Measurements from ENCODE around the gene ZC3H13.
A peak's percentile ranks its signal among the peaks of the same experiment; 100 is the strongest.
"Not testable (repeated sequence)": the region's sequence is repeated elsewhere in the genome, so short reads cannot be mapped to it uniquely, and the experiment has no call there.

Gene ZC3H13

GRCh38 chr13:46004491-46004890 is 48.1 kb downstream of the ZC3H13 start:
- no peak for DNase-seq

GRCh38 chr13:45996631-45997030 is 55.9 kb downstream of the ZC3H13 start:
- no peak for DNase-seq

- DNase-seq: no peak
These were observed 57.3 kb downstream of the ZC3H13 start for GRCh38 chr13:45995245-45995644.

GRCh38 chr13:45994752-45995151 is 57.8 kb downstream of the ZC3H13 start:
- DNase-seq: no peak

DNA sequence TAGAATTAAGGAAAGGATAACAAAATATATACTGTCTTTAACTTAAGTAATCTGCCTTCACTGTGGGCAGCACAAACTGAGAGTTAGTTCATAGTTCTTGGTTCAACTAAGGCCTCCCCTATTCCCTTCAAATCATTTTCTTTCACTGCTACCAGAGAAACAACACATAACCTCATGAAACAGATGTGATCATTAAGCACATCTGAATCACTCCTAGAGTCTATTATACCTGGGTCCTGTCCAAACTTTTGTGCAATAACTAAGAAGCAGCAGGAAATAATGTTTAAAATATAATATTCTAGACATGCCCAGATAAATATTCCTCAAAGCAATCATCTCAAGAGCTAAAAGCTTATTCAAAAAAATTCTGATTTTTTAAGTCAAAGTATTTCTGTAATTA is 62.9 kb downstream of the ZC3H13 start:
- no peak for DNase-seq

- DNase-seq: not testable (repeated sequence)
These were observed 71.4 kb downstream of the ZC3H13 start for GRCh38 chr13:45981127-45981526.

GRCh38 chr13:45975337-45975736 is 77.2 kb downstream of the ZC3H13 start:
- DNase-seq: no peak

GRCh38 chr13:45974500-45974899 is 78.0 kb downstream of the ZC3H13 start:
- no peak for DNase-seq

- no peak for DNase-seq
These were observed 85.0 kb downstream of the ZC3H13 start for GRCh38 chr13:45967589-45967988.

DNA sequence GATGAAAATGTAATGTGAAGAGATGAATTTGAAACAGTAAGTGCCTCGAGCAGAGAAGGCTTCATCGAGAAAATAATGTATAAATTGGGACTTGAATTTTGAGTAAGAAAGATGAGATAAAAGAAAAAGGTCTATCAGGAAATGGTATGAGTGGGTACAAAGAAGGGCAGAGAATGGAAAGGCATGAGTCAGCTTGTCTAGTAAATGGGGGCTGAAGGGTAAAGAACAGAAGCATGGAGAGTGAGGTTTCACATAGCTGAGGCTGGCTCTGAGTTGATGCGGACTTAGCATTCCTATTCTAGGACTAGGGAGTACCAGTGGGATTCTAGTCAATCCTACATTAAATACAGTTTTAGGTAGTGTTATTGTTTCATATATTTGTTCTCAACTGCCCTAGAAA is 85.8 kb downstream of the ZC3H13 start:
- no peak for DNase-seq

DNA sequence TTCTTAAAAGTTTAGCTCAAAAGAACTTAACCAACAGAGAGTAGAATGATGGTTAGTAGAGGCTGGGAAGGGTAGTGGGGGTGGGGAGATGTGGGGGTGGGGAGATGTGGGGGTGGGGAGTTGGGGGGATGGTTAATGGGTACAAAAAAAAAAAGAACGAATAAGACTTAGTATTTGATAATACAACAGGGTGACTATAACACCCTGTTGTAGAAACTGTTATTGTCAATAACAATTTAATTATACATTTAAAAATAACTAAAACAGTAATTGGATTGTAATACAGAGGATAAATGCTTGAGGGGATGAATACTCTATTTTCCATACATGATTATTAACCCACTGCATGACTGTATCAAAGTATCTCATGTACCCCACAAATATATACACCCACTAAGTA is 91.1 kb downstream of the ZC3H13 start:
- no peak for DNase-seq

- DNase-seq: no peak
These were observed 97.4 kb downstream of the ZC3H13 start for GRCh38 chr13:45954836-45955800.

DNA sequence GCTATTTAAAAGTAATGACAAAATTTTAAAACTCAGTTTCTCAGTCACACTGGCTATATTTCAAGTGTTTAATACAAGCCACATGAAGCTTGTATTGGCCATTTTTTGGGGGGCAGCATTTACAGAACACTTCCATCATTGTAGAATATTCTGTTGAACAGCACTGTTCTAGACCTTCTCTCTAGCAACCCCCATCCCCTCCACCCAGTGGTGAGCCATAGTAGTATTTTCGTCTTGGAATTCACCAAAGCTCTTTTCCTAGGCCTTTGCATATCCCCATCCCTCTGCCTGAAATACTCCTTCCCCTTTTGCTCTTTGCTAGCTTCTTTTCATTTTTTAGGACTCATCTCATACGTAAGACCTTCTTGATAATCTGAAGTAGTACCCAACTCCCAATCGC is 99.5 kb downstream of the ZC3H13 start:
- no peak for DNase-seq

GRCh38 chr13:45951724-45952123 is 100.8 kb downstream of the ZC3H13 start:
- DNase-seq: no peak

DNA sequence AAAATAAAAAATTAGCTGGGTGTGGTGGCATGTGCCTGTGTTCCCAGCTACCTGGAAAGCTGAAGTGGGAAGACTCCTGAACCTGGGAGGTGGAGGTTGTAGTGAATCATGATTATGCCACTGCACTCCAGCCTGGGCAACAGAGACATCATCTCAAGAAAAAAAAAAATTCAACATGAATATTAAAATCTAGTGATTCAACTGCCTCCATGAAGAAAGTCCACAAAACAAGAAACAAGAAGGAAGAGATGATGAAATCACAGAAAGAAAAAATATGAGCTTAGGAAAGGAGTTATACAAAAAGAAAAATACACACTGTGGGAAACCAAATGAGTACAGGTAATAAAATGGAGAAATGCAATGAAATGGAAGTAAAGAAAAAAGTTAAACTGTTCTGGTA is 101.4 kb downstream of the ZC3H13 start:
- no peak for DNase-seq

GRCh38 chr13:45950386-45951000 is 102.1 kb downstream of the ZC3H13 start:
- DNase-seq: peak; percentile 50

DNA sequence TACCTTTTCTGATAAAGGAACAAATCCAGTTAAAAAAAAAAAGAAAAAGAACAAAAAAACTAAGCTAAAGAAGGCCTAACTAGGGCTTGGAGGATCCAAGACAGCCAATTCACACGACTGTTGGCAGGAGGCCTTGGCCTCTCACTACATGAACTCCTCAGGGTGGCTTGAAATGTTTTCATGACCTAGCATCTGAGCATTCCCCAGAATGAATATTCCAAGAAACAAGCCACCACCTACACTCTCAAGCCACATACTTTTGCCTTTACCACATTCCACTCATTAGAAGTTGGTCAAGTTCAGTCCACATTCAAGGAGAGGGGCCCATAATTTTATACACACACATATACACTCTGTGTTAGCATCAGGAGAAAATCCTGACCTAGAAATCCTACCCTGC is 103.4 kb downstream of the ZC3H13 start:
- DNase-seq: no peak

- no peak for DNase-seq
These were observed 108.6 kb downstream of the ZC3H13 start for GRCh38 chr13:45943965-45944364.

DNA sequence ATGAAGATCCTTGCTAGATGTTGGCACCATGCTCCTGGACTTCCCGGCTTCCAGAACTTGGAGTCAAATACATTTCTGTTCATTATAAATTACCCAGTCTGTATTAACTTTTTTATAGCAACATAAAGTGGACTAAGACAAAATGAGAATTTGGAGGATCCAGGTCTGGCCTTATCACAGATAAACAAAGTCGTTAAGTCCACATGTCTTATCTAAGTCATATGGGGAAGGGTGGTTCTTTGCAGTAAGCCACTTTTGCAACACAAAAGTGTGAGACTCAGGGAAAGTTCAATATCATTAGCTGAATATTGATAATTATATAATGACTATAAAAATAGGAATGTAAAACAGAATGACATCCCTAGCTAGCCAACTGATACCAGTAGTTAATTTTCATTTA is 109.4 kb downstream of the ZC3H13 start:
- DNase-seq: no peak

DNA sequence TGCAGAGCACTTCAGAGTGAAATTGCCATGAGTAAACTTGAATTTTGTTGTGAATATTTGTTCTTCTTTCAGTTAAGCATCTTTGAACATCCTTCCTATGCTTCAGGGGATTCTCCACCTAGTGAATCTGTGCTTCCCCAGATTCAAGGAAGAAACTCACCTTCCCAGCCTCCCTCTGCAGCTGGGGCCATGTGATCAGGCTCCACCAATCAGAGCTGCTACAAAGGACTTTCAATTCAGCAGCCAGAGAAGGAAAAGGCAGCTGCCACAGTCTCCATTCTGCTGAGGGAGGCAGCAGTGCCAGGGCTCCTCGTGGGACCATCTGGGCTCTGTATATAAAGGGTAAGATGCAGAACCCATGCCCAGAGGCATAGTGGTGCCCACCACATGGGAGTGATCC is 111.3 kb downstream of the ZC3H13 start:
- no peak for DNase-seq

- no peak for DNase-seq
These were observed 112.5 kb downstream of the ZC3H13 start for GRCh38 chr13:45940061-45940460.

- no peak for DNase-seq
These were observed 115.9 kb downstream of the ZC3H13 start for GRCh38 chr13:45936621-45937020.

GRCh38 chr13:45934283-45934682 is 118.3 kb downstream of the ZC3H13 start:
- DNase-seq: no peak

GRCh38 chr13:45933203-45933908 is 119.2 kb downstream of the ZC3H13 start:
- DNase-seq: no peak

Data from CD4-positive, alpha-beta T cell treated with Interferon gamma for 1 hour (primary cell).